HG02870 (cell line): Measurements from ENCODE around the gene MRNIP.

Source experiments
- ATAC-seq: cut with Tn5 transposase; IDR thresholded peaks from one replicate; pipeline ENCODE4 v1.9.1; 2021; ENCODE audit warnings: mild to moderate bottlenecking, moderate library complexity; ENCODE audit not compliant: unreplicated experiment

The MRNIP gene

DNA sequence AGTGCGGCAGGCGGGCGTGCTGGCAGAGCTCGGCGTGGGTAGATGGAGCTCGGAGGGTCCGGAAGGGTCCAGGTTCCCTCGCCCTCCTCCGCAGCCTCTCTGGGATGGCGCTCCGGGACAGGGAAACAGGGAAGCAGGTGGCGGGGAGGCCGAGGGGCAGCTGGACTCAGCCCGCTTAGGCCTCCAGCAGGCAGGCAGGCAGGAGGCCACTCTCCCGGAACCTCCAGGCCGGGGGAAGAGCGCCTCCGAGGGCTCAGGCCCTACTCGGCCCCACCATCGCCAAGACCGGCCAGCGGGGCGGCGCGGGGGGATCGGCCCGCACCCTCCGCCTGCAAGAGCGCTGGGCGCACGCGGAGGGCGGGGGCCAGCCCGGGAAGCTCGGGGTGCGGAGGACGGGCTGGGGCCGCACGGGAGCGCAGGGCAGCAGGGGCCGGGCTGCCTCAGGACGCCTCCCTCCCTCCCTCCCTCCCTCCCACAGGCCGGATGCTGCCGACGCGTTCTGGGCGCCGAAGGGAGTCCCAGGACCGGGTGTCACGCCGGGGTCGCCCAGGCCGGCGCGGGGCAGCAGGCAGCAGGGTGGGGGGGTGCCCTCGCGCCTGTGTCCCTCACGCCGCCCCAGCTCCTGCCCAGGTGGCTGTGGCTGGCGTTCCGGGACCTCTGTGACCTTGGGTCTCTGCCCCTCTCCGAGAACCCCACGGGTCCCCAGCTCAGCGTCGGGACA lies 52.9 kb downstream of the MRNIP start:
- ATAC-seq, result no peak

DNA sequence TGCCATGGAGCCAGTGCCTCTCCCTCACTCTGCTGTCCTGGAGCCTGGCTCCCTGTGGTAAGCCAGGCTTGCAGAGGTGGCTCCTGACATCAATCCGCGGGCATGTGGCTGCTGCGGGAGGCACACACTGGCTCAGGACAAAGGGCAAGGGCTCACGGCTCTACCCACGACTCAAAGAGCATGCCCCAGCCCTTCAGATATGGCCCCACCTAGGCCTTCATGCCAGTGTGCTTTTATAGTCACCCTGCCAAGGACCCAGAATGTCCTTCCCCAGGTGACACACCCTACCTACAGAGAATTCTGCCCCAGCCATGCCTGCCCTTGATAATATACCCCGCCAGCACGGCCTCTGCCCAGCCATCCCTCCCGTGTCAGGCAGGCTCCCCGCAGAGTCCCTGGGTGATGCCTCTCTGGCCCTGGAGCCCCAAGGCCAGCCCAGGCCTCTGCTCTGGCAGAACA lies 53.5 kb downstream of the MRNIP start:
- no peak for ATAC-seq

DNA sequence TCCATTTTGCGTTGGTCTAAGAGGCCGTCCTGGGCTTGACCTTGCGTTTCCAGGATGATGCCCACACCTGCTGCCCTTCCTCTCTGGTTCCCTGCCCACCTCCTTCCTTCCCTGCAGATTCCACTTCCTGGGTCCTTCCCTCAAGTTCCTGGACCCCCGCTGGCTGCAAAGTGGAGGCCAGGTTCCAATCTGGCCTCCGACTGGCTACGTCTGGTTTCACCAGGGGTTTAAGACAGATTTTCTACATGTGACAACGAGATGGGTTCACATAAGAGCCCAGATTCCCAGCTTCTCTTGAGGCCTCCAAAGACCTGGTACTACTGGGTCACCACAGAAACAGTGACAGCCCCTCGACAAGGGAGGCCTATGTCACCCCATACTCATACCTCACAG lies 54.1 kb downstream of the MRNIP start:
- ATAC-seq, result no peak

DNA sequence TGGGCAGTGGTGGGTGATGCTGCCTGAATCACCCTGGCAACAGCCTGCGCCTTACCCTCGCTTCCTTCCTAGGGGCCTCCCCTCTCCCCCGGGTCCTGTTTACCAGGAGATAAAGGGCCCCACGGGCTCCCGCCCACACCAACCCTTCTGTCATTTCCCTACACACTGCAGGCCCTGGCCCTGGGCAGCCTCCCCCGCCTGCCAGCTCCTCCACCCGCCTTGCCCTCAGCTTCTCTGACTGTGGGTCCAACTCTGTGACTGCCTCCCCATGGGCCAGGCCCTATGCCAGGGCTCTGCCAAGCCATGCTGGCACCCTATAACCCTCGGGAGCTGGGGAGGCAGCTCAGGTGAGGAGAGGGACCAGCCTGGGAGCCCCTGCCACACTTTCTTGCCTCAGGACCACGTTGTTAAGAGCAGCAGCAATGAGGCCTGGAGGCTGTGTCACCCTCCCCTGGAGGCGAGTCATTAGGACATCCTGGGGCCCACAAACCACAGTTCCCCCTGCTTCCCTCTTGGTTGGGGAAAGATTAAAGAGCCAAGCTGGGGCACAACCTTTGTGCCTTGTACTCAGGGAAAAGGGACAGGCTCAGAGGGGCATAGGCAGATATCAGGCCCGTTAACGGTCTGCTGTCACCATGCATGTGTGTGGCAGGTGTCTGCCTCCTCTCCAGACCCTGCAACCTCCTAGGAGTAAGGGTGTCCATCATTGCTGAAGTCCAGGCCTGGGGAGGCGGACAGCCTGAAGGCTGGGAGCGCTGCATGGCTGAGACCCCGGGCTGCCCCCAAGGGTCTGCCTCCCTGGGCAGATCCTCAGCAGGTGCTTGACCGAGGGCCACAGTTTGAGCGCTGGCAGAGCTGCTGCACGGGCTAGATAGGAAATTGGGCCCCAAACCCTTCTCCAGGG lies 54.7 kb downstream of the MRNIP start:
- no peak for ATAC-seq

DNA sequence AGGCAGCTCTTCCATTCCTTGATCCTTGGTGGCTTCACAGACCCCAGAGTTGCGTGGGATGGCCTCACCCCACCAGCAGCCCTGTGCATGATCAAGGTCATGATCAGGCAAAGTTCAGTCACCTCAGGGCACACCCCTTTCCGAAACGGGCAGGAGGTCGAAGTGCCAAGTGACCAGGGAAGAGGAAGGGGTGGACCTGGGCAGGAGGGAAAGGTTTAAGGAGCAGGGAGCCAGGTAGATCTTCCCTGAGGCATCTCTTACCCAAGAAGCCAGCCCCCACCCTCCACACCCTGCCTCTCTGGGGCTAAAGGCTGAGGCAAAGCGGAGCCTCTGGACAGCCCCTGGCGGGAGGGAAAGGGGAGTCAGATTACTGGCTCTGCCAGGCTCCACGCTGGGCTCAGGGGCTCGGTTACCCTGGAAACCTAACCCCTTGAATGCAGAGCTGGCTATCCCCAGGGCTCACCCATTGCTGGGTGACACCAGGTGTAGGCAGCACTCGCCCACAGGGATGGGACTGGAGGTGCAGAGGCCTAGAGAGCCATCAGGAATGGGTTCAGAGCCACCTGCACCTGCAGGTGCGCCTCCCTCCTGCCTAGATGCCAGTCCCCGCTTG lies 55.6 kb downstream of the MRNIP start:
- ATAC-seq, result no peak

DNA sequence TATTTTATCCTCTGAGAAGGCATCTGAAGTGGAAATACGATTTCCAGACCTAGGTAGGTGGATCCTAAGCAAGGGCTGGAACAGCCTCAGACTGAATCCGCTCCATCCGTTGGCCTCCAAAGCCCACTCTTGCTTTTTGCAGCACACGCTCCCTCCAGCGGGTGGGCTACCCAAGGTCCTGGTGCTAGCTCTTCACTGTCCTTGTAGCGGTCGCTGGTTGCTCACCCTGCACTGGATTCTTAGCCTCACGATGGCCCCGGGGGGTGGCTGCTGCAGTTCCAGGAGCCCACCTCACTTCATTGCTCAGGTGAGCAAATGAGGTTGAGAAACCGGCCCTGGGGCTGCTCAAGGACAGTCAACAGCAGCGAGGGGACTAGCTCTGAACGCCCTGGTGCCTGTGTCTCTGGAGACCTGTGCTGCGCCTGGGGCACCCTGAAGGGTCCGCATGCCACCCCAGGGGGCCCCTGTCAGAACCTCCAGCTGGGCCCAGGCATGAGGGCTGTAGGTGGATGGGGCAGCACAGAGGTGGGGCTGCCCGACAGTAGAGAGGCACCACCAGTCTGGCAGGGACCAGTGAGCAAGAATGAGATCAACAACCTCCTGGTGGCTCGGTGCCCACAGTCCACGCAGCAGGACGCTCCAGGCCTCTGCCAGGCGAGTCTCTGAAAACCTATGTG lies 56.3 kb downstream of the MRNIP start:
- no peak for ATAC-seq

DNA sequence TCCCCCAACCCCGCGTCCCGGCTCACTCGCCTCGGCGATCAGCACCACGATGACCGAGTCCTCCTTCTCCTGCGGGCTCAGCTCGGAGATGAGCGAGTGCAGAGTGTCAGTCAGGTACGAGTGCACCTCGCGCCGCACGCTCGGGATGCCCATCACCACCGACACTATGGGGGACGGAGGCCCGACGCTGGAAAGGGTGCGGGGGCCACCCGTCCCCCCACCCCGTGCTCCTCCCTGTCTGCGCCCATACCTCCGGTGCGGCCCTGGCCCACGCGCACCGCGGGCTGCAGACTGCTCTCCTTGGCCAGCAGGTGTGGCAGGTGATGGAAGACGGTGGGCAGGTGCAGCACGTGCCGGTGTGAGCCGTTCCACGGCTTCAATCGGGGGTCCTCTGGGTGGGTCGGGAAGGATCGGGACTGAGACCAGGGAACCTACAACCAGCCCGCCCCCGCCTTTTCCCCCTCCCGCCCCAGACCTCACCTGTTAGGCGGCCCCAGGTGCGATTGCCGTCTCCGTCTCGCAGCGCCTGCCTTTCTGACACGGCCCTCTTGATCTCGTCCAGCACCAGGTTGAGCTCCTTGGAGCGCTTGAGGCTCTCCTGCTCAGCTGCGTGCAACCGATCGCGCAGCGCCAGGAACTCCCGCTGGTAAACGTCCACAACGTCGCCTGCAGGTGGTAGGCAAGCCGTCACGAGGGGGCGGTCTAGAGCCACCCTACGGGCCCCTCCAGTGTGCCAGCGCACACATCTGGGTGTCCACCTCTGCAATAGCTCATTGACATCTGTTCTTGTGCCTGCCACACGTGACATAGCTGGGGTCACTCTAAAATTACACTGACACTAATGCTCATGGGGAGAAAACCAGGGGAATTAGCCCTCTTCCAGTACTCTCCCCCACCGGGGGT lies 57.1 kb downstream of the MRNIP start:
- no peak for ATAC-seq

DNA sequence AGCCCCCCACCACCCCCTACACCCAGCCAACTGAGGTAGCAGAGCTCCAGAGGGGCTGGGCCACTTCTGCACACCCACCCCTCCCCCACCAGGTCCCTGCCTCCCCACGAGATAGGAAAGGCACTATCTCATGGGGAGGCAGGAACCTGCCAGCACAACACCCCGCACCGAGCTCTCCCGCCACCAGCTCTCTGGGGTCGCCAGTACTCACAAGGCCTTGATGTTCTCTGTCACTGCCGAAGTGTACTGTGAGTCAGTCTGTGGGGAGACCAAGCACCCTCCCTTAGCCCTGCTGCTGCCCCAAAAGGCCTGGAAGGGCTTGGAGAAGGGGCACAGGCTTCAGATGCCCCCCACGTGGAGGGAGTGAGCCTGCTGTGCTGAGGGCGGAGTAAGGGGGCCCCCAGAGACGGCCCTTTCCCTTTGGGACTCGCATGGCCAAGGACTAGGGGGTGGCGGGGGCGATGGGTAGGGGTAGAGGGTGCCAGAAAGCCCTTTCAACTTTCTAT lies 57.9 kb downstream of the MRNIP start:
- ATAC-seq, result no peak

DNA sequence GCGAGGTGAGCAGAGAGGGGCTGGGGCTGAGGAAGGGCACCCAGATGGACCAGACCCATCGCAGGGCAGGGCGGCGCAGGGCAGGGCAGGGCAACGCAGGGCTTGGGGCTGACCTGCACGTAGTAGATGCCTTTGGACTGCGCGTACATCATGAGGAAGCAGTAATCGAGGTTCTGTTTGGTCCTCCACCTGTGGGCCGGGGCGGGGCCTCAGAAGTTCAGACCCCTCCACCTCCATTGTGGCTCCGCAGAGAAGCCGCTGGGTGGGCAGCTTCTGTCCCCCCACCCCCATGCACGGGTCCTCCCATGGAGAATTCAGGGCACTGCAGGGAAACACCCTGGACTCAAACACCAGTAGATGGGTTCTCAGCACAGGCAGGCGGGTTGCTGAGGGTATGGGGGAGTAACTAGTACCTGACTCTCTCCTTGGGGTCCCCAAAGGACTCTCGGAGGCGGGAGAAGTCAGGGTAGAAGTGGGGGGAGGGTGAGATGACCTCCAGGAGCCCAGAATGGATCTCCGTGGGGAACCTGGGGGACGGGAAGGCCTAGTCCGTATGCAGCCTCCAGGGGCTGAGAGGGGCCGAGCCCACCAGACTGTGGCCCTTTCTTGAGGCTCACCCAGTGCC lies 58.4 kb downstream of the MRNIP start:
- no peak for ATAC-seq

DNA sequence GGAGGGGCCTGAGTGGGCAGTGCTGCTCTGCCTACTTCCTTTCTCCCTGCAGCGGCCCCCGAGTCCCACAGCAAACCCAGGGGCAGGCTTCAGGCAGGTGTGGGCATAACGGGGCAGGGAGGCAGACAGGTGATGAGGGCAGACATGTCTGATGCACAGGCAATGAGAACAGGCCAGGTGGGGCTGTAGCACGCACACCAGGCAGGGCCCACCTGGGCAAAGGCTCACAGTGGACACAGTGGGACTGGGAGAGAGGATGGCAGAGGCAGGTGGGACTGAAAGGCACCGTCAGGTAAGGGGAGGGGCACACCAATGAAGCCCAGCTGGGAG lies 59.0 kb downstream of the MRNIP start:
- ATAC-seq, result no peak

DNA sequence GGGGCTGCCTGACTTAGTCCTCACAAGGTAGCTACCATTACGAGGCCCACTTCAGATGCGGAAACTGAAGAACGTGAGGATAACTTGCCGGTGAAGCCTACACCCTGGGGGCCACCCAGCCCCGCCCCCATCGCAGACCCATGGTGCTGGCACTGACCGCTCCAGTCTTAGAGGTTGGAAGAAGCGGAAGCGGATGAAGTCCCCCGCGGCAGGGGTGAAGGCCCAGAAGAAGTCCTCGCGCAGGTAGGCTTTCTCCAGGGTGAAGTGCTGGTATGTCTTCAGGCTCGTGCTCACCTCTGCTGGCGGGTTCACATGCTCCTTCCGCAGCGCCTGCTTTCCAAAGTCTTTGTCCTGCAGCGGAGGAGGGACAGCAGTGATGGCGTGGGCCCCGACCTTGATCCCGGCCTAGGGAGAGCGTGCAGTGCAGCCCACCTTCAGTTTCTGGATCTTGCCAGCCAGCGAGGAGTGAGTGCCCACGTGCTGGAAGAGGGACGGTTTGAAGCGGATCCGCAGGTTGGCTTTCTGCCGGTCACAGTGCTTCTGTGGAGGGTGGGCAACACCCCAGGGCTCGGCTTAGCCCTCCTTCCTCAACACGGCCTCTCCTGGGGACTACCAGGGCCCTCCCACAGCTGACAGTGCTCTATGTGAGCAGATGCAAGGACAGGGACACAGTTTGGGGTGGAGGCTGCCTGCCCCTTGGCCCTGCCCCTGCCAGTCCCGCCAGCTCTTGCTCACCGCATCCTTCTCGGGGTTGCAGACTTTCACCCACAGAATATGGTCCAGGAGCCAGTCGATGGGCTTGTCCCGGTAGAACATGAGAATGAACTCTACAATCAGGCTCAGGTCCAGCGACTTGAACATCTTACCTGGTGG lies 59.6 kb downstream of the MRNIP start:
- ATAC-seq, result no peak

DNA sequence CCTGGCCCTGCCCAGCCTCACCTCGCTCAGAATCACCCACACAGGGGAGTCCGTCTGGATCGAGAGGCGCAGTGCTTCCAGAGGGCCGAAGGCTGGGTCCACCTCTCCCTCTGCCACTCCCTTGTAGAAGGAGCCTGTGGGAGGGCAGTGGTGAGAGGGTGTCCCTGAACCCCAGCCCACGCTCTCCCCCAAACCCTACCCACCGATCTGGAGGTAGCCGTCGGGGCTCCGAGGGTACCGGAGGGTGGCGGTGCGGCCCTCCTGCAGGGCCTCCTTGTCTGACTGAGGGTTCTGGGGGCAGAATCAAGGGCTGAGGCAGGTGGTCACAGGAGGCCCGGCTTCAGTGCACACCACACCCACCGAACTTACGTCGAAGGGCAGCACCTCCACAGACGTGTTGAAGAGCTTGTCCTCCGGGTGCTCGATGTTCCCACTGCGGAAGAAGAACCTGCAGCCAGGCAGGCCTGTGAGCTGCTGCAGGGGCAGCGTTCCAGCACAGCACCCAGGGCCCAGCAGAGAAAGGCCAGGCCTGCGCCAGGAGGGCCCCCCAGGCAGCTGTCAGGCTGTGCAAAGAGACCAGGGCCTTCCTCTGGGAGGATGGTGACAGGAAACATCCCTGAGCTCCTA lies 60.4 kb downstream of the MRNIP start:
- no peak for ATAC-seq

DNA sequence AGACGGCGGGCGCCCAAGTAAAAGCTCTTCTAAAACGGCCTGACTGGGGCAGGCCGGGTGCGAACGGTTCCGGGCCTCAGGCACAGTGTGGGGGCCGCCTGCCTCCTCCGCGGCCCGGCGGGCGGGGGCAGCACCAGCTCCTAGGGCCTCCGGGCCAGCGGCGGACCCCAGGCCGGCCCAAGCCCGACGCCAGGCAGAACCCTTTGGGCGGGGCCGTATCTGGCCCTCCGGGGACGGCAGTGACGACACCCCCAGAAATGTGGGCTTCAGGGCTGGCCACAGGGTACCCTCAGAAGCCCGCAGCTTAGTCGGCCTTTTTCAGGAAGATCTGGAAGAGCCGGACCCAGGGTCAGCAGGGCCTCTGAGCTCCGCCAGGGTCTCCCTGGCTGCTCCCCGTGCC lies 60.9 kb downstream of the MRNIP start:
- ATAC-seq, result no peak

DNA sequence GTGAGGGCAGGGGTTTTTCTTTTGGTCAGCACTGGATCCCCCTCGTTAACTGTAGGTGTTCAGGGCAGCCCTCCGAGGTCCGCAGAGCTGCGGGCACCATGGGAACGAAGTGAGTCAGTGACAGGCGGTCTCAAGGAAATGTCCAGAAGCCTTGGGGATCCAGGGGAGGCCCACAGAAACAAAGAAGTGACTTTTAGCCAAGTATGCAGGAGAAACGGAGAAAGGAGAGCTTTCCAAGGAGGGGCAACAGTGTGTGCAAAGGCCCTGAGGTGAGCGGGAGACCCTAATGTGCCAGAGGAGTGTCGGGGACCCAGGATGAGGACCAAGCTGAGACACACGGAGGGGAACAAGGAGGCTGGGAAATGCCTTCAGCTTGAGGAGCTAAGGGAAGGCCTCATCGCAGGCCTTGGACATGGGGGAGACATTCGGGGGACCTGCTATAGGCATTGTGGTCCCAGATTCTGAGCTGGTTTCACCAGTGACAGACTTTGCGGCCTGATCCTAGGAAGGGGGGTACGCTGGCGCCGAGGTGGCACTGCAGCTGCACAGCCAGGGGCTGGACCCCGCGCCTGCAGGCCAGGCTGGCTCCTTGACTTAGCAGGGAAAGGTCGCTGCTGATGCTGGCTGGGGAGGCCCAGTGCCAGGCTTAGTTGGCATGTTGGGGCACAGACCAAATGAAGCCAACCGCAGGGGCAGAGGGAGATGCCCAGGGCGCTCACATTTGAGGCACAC lies 61.6 kb downstream of the MRNIP start:
- peak; percentile 1 for ATAC-seq

DNA sequence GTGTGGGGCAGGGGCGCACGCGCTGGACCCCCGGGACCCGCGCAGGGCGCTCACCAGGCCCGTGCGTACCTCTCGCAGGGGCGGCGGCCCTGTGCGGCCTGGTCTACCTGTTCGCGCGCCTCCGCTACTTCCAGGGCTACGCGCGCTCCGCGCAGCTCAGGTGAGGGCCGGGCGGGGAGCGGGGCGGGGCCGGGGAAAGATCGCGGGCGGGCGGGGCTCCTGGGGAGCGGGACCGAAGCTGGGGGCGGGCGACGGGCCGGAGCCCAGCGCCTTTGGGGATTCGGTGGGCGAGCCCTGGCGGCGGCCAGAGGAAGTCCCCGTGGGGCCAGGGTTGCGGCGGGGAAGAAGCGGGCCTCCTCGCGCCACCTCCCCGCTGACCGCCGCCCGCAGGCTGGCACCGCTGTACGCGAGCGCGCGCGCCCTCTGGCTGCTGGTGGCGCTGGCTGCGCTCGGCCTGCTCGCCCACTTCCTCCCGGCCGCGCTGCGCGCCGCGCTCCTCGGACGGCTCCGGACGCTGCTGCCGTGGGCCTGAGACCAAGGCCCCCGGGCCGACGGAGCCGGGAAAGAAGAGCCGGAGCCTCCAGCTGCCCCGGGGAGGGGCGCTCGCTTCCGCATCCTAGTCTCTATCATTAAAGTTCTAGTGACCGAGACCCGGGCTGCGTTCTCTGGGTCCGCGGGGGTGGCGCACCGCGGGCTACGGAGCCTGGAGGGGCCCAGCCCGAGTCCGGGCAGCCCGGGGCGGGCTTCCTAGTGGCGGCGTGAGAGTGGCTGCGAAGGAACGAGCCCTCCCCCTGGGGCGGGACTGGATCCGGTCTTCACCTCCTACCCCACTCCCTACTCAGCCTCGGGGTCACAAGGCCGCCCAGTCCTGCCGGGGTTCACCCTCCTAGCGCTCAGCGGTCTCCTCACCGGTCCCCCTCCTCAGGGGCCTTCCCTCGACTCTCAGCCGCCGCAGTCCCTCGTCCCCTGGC lies 62.5 kb downstream of the MRNIP start:
- ATAC-seq, result peak; percentile 73
